ENCODE measurements around the gene TRAK2.

GRCh38 chr2:201378496-201379397 lies 72.5 kb downstream of the TRAK2 start:
- TF ChIP-seq CTCF (IDR thresholded peaks at IDR 0.05): no peak
- TF ChIP-seq EP300 (IDR thresholded peaks at IDR 0.05): no peak
- no peak for TF ChIP-seq POLR2A (IDR thresholded peaks at IDR 0.05)
- peak in 1 of 3 donors; percentile 80 for TF ChIP-seq POLR2AphosphoS5 (IDR thresholded peaks at IDR 0.05)

All from stomach (tissue), 4 donors.